ENCODE measurements around the gene ITGA6. TPM values are rescaled to one million over a fixed set of nuclear protein-coding genes. Genes with fewer than 3 reads are reported as not detected.
A peak's percentile ranks its signal among the peaks of the same experiment; 100 is the strongest.

Gene ITGA6
- total RNA-seq (2014; rRNA removed; shearing (Covaris generic)) (not detected in 2 replicates), total RNA-seq (2022) (0.24 and 0.38 TPM in 2 replicates), Bru-seq, nascent RNA (percentile 15 among the genes with signal in this experiment), BruChase-seq, experiment 1, labeled RNA remaining after a 6-hour chase (percentile 15 among the genes with signal in this experiment), BruChase-seq, experiment 2, labeled RNA remaining after a 2-hour chase (percentile 22 among the genes with signal in this experiment)
- long read RNA-seq, partial matches to known transcripts, result 0 of 2 reads
- long read RNA-seq, other reads (novel, unspliced or antisense), result 2 of 2 reads

- no peaks in the 10 kb centered on the region for H3K9me3 ChIP-seq (ENCODE audit: low read length)
- H2AFZ ChIP-seq (ENCODE audit: low read length), result no peak within 1 kb of the TSS
- ChIA-PET POLR2A (no interaction called here), CTCF (ENCODE audit: unreplicated experiment) (no interaction called here)
- BruUV-seq (replicated peaks), result no TSS peak
- no peaks in the 10 kb centered on the region for H4K20me1 ChIP-seq (ENCODE audit: insufficient read depth, low read length)
- intact Hi-C loops (cut with micrococcal nuclease; ENCODE audit: unreplicated experiment), result loop anchor here (5.0 kb wide), 1 partner anchor 35 kb away; no protein-coding TSS in a partner anchor
- no peaks in the 10 kb centered on the region for H3K9me2 ChIP-seq (ENCODE audit: insufficient read depth, low read length)
- peak within 1 kb of the TSS; percentile 38; the same call in 1 of the 2 replicates for H3K4me2 ChIP-seq (ENCODE audit: low read length)
- no peak for TF ChIP-seq EZH2phosphoT487 (IDR thresholded peaks at IDR 0.05; ENCODE audit: borderline replicate concordance, low read depth, low read length)
- H3K4me3 ChIP-seq (ENCODE audit: low read depth, low read length, poor library complexity, severe bottlenecking), result no peak within 1 kb of the TSS
- H3K4me1 ChIP-seq (ENCODE audit: insufficient read depth, low read length, poor library complexity, severe bottlenecking), result no peaks in the 10 kb centered on the region
- no peaks in the 10 kb centered on the region for H3K79me2 ChIP-seq (ENCODE audit: insufficient read depth, low read depth, low read length)
- no peaks in the 10 kb centered on the region for H3K36me3 ChIP-seq (ENCODE audit: insufficient read depth, low read length)
- DNase-seq (ENCODE audit: low spot score), result no peak
- no peak within 1 kb of the TSS for H3K27ac ChIP-seq (ENCODE audit: low read depth, low read length, poor library complexity, severe bottlenecking)
Observed at GRCh38 chr2:172427256-172427989, at the start of gene ITGA6. TSS of gene ITGA6 (plus strand) at chr2:172427586.

- BruUV-seq (replicated peaks), result no TSS peak
- Histone ChIP-seq H3K4me2 (ENCODE audit: low read length) (no peak overlapping the region), H3K4me1 (ENCODE audit: insufficient read depth, low read length, poor library complexity, severe bottlenecking) (no peaks in the 10 kb centered on the region), H2AFZ (ENCODE audit: low read length) (no peak overlapping the region), H3K4me3 (ENCODE audit: low read depth, low read length, poor library complexity, severe bottlenecking) (no peak overlapping the region), H3K9me3 (ENCODE audit: low read length) (no peaks in the 10 kb centered on the region), H3K36me3 (ENCODE audit: insufficient read depth, low read length) (no peaks in the 10 kb centered on the region), H3K9me2 (ENCODE audit: insufficient read depth, low read length) (no peaks in the 10 kb centered on the region), H3K79me2 (ENCODE audit: insufficient read depth, low read depth, low read length) (no peaks in the 10 kb centered on the region), H3K27ac (ENCODE audit: low read depth, low read length, poor library complexity, severe bottlenecking) (no peak overlapping the region), H4K20me1 (ENCODE audit: insufficient read depth, low read length) (no peaks in the 10 kb centered on the region)
- intact Hi-C loops (cut with micrococcal nuclease; ENCODE audit: unreplicated experiment), result no loop called here
- CTCF ChIA-PET (ENCODE audit: unreplicated experiment), result no interaction called here
- DNase-seq (ENCODE audit: low spot score), result no peak
- TF ChIP-seq CTCF (conservative IDR thresholded peaks at IDR 0.05; ENCODE audit: low read length) (no peak), EZH2phosphoT487 (IDR thresholded peaks at IDR 0.05; ENCODE audit: borderline replicate concordance, low read depth, low read length) (no peak)
- POLR2A ChIA-PET, result no interaction called here
Observed at GRCh38 chr2:172380436-172381274, 46.7 kb upstream of the ITGA6 start.

- Histone ChIP-seq H3K36me3 (ENCODE audit: insufficient read depth, low read length) (no peaks in the 10 kb centered on the region), H3K9me2 (ENCODE audit: insufficient read depth, low read length) (no peaks in the 10 kb centered on the region), H4K20me1 (ENCODE audit: insufficient read depth, low read length) (no peaks in the 10 kb centered on the region), H2AFZ (ENCODE audit: low read length) (no peak overlapping the region), H3K4me2 (ENCODE audit: low read length) (no peak overlapping the region), H3K4me1 (ENCODE audit: insufficient read depth, low read length, poor library complexity, severe bottlenecking) (no peaks in the 10 kb centered on the region), H3K79me2 (ENCODE audit: insufficient read depth, low read depth, low read length) (no peaks in the 10 kb centered on the region), H3K4me3 (ENCODE audit: low read depth, low read length, poor library complexity, severe bottlenecking) (no peak overlapping the region), H3K27ac (ENCODE audit: low read depth, low read length, poor library complexity, severe bottlenecking) (no peak overlapping the region), H3K9me3 (ENCODE audit: low read length) (no peaks in the 10 kb centered on the region)
- TF ChIP-seq EZH2phosphoT487 (IDR thresholded peaks at IDR 0.05; ENCODE audit: borderline replicate concordance, low read depth, low read length), result no peak
- no peak for TF ChIP-seq CTCF (conservative IDR thresholded peaks at IDR 0.05; ENCODE audit: low read length)
- BruUV-seq (replicated peaks), result no TSS peak
- intact Hi-C loops (cut with micrococcal nuclease; ENCODE audit: unreplicated experiment), result no loop called here
- ChIA-PET POLR2A (no interaction called here), CTCF (ENCODE audit: unreplicated experiment) (no interaction called here)
- no peak for DNase-seq (ENCODE audit: low spot score)
Observed at GRCh38 chr2:172381275-172382027, 45.9 kb upstream of the ITGA6 start.

Measured in OCI-LY7 (cell line).